K562 (cell line): ENCODE data around the gene SMAP2. TPM values are rescaled to one million over a fixed set of nuclear protein-coding genes. Genes with fewer than 3 reads are reported as not detected.

Source experiments
- ATAC-seq: fragments of 200-7000 bp; cut with Tn5 transposase; 3 replicates; pipeline ENCODE4 v1.9.1; 2020; ENCODE audit warnings: moderate library complexity
- BruUV-seq: library from RNA; stranded (reverse); fragments of 400-500 nt; replicated peaks from 2 replicates; lab custom pipeline; 2021; lab: Mats Ljungman, UMichigan
- CTCF ChIA-PET: fragments of 300-600 bp; formaldehyde crosslinking; extraction: SDS; loops from one replicate; lab custom pipeline; 2021; ENCODE audit warnings: low intra/inter-chr PET ratio; lab: Yijun Ruan, JAX
- POLR2A ChIA-PET: fragments of 300-600, 350-650 bp; sonication (Branson Sonifier 250); formaldehyde crosslinking; extraction: SDS; loops from one replicate; lab custom pipeline; 2021; ENCODE audit warnings: antibody characterized with exemption, inconsistent platforms; lab: Yijun Ruan, JAX
- DNase-seq, 4 experiments: peaks; one replicate each; pipeline versions ENCODE4 v3.0.0 to v3.0.0-alpha.2; 2011 to 2018; ENCODE audit warnings: low spot score in 3 of 4, mixed read lengths in 3 of 4; ENCODE audit errors: extremely low read depth in 1 of 4
- FAIRE-seq: peaks from 2 replicates; lab custom pipeline; 2011; peaks lifted over from hg19 to GRCh38; lab: Jason Lieb, UNC
- H2AFZ ChIP-seq: 2 replicates; pipeline ENCODE4 v1.6.0; 2011; ENCODE audit warnings: low read depth, low read length, control low read depth, inconsistent platforms
- H3K27ac ChIP-seq: fragments of 200-600 bp; 3 replicates; pipeline ENCODE4 v1.8.0; 2011; ENCODE audit warnings: low read depth, mild to moderate bottlenecking, control low read depth, inconsistent platforms, low read length, moderate library complexity, mixed read lengths; ENCODE audit errors: extremely low read depth
- H3K27me3 ChIP-seq, 2 experiments: fragments of 300-600 bp in 1 of 2; 2 replicates in 1 of 2; 3 replicates in 1 of 2; pipeline versions ENCODE4 v1.6.0 to v1.8.0; 2011; ENCODE audit warnings: inconsistent platforms in 2 of 2, low read length in 2 of 2, mild to moderate bottlenecking in 1 of 2, mixed read lengths in 1 of 2, moderate library complexity in 1 of 2; ENCODE audit not compliant: control insufficient read depth in 2 of 2, insufficient read depth in 2 of 2
- H3K36me3 ChIP-seq: fragments of 300-600 bp; 3 replicates; pipeline ENCODE4 v1.8.0; 2011; ENCODE audit warnings: mild to moderate bottlenecking, low read length, inconsistent platforms; ENCODE audit not compliant: control insufficient read depth, insufficient read depth
- H3K4me1 ChIP-seq, 2 experiments: fragments of 200-600 bp in 1 of 2; replicated peaks in 1 of 2; 2 replicates in 1 of 2; 3 replicates in 1 of 2; pipeline versions ENCODE4 v1.5.1 to v1.8.0; 2011; ENCODE audit warnings: inconsistent platforms in 2 of 2, low read length in 2 of 2, mild to moderate bottlenecking in 1 of 2, mixed read lengths in 1 of 2, moderate library complexity in 1 of 2; ENCODE audit not compliant: control insufficient read depth in 2 of 2, insufficient read depth in 2 of 2
- H3K4me2 ChIP-seq: 2 replicates; pipeline ENCODE4 v1.6.1; 2011; ENCODE audit warnings: low read length, control low read depth, inconsistent platforms, mixed read lengths; ENCODE audit not compliant: insufficient read depth
- H3K4me3 ChIP-seq: fragments of 200-600 bp; sonication (generic), shearing (Covaris generic); 2 replicates; pipeline ENCODE4 v1.5.1; 2016; ENCODE audit warnings: control low read depth, inconsistent platforms
- H3K79me2 ChIP-seq: fragments of 200-600 bp; 3 replicates; pipeline ENCODE4 v1.8.0; 2011; ENCODE audit warnings: low read length, inconsistent platforms; ENCODE audit not compliant: control insufficient read depth, insufficient read depth
- H3K9ac ChIP-seq, 2 experiments: 2 replicates each; pipeline versions ENCODE4 v1.6.0 to v1.6.1; 2011; ENCODE audit warnings: low read depth in 2 of 2, low read length in 2 of 2, control low read depth in 1 of 2, inconsistent platforms in 1 of 2, mild to moderate bottlenecking in 1 of 2, mixed read lengths in 1 of 2; ENCODE audit not compliant: insufficient read depth in 1 of 2
- H3K9me1 ChIP-seq: one replicate; pipeline ENCODE4 v1.6.0; 2011; ENCODE audit warnings: inconsistent platforms, mild to moderate bottlenecking, low read length, moderate library complexity; ENCODE audit not compliant: control insufficient read depth, insufficient read depth
- H3K9me3 ChIP-seq: replicated peaks from 2 replicates; pipeline ENCODE4 v1.5.1; 2011; ENCODE audit warnings: low read depth, low read length, inconsistent platforms; ENCODE audit not compliant: control insufficient read depth, insufficient read depth
- H4K20me1 ChIP-seq: replicated peaks from 2 replicates; pipeline ENCODE4 v1.6.1; 2011; ENCODE audit warnings: low read length, inconsistent platforms, mixed read lengths; ENCODE audit not compliant: control insufficient read depth, insufficient read depth
- ARID3A ChIP-seq: IDR thresholded peaks from 2 replicates; pipeline ENCODE4 v1.6.1; 2012; ENCODE audit warnings: low read depth, low read length, improper control_type of control experiment, borderline replicate concordance
- CBFA2T3 ChIP-seq: fragments of 450-650 bp; IDR thresholded peaks from 2 replicates; pipeline ENCODE4 v1.6.1; 2017
- CBX3 ChIP-seq, 2 experiments: IDR thresholded peaks; 1 replicate in 1 of 2; 2 replicates in 1 of 2; pipeline ENCODE4 v1.6.1; 2012; ENCODE audit warnings: inconsistent platforms in 2 of 2, low read length in 2 of 2, borderline replicate concordance in 1 of 2, control low read depth in 1 of 2
- CGGBP1 ChIP-seq: fragments of 250-450 bp; sonication (Bioruptor Pico); IDR thresholded peaks from 2 replicates; pipeline ENCODE4 v1.9.0; 2021; ENCODE audit warnings: mild to moderate bottlenecking
- HDAC8 ChIP-seq: fragments of 450-650 bp; IDR thresholded peaks from 2 replicates; pipeline ENCODE4 v1.6.1; 2016; ENCODE audit warnings: mild to moderate bottlenecking, missing genetic modification characterization, moderate library complexity, missing compliant biosample characterization
- NBN ChIP-seq: fragments of 450-650 bp; IDR thresholded peaks from 2 replicates; pipeline ENCODE4 v1.6.1; 2016; ENCODE audit warnings: low read depth, mild to moderate bottlenecking
- NFIC ChIP-seq: fragments of 450-650 bp; IDR thresholded peaks from 2 replicates; pipeline ENCODE4 v1.6.1; 2017; ENCODE audit warnings: mild to moderate bottlenecking, inconsistent platforms
- NONO ChIP-seq, 2 experiments: fragments of 200-400 bp in 1 of 2; fragments of 450-650 bp in 1 of 2; formaldehyde crosslinking in 1 of 2; IDR thresholded peaks; 2 replicates each; pipeline ENCODE4 v1.6.1; 2017; ENCODE audit warnings: low read depth in 2 of 2, mild to moderate bottlenecking in 2 of 2, moderate library complexity in 2 of 2, low read length in 1 of 2
- NR2F6 ChIP-seq: fragments of 450-650 bp; formaldehyde crosslinking; IDR thresholded peaks from 2 replicates; pipeline ENCODE4 v1.4.0; 2020; ENCODE audit warnings: mild to moderate bottlenecking
- RAD51 ChIP-seq: fragments of 450-650 bp; IDR thresholded peaks from 2 replicates; pipeline ENCODE4 v1.7.1; 2016; ENCODE audit warnings: low read depth, mild to moderate bottlenecking, borderline replicate concordance
- SMARCE1 ChIP-seq: fragments of 450-650 bp; IDR thresholded peaks from 2 replicates; pipeline ENCODE4 v1.7.1; 2016; ENCODE audit warnings: mild to moderate bottlenecking
- SP2 ChIP-seq: IDR thresholded peaks from 2 replicates; pipeline ENCODE4 v1.6.1; 2011; ENCODE audit warnings: mild to moderate bottlenecking, low read depth, low read length, moderate library complexity; ENCODE audit not compliant: poor library complexity, severe bottlenecking; ENCODE audit errors: extremely low read depth
- TCF15 ChIP-seq: fragments of 250-450 bp; sonication (Bioruptor Pico); IDR thresholded peaks from 2 replicates; pipeline ENCODE4 v1.8.0; 2022; ENCODE audit warnings: moderate library complexity, mild to moderate bottlenecking, inconsistent platforms
- ZBTB49 ChIP-seq: sonication (generic); formaldehyde crosslinking; IDR thresholded peaks from 2 replicates; pipeline ENCODE4 v1.8.0; 2022; ENCODE audit warnings: missing genetic modification reagents, mild to moderate bottlenecking, borderline replicate concordance
- ZC3H4 ChIP-seq: sonication (generic); formaldehyde crosslinking; IDR thresholded peaks from 2 replicates; pipeline ENCODE4 v1.9.0; 2021; ENCODE audit warnings: missing genetic modification reagents, borderline replicate concordance
- ZNF79 ChIP-seq: fragments of 250-450 bp; sonication (Bioruptor Pico); IDR thresholded peaks from 2 replicates; pipeline ENCODE4 v1.4.0; 2020; ENCODE audit warnings: low read depth, mild to moderate bottlenecking, moderate library complexity
- WGBS: fragments of 100-300 bp; shearing (Covaris generic); methylation state at CpG from one replicate; pipeline ENCODE4 v1.1.6; 2016; ENCODE audit warnings: low coverage, mixed read lengths; ENCODE audit not compliant: insufficient coverage; ENCODE audit errors: missing lambda C conversion rate; 5-methylcytosine and 5-hydroxymethylcytosine counted together
- in situ Hi-C: fragments of 300-500 bp; cut with MboI; formaldehyde crosslinking; loops from 4 replicates; pipeline ENCODE4 v1.15.0; 2018; ENCODE audit warnings: inconsistent platforms, mixed read lengths
- intact Hi-C: fragments of 100-400 bp; cut with micrococcal nuclease; formaldehyde crosslinking; loops from 2 replicates; pipeline ENCODE4 v1.14.2; 2022
- polyA plus RNA-seq, 8 experiments: library from polyadenylated mRNA; depleted of rRNA in 4 of 8; stranded (reverse) in 5 of 8; unstranded in 3 of 8; fragments of >200 nt; fragmentation: Nextera tagmentation in 2 of 8; fragmentation: Illumina TruSeq in 1 of 8; extraction: Ambion mirVana in 2 of 8; extraction: Trizol in 1 of 8; gene quantifications; 2 replicates each; pipeline versions ENCODE4 v1.2.1 to v1.2.3, GENCODE V29; 2011 to 2014; ENCODE audit warnings: inconsistent platforms in 1 of 8, missing spikeins in 1 of 8
- total RNA-seq, 7 experiments: library from RNA; depleted of rRNA in 6 of 7; stranded (reverse); fragments of >200 nt in 6 of 7; fragmentation: Illumina TruSeq in 2 of 7; extraction: Trizol in 2 of 7; gene quantifications; 2 replicates each; pipeline versions ENCODE4 v1.2.1 to v1.2.3, GENCODE V29; 2011 to 2021; ENCODE audit warnings: low replicate concordance in 1 of 7

Gene SMAP2
- total and polyA plus RNA-seq, 9 of the 15 experiments (the other 6 are each of a cell fraction or from before 2014, with no cell fraction given) = 38.7 to 212 (median 94.1) TPM

GRCh38 chr1:40372658-40373322 is 737 bp upstream of the SMAP2 start:
- FAIRE-seq = no peak
- peak overlapping the region; percentile 95 for H2AFZ ChIP-seq
- ATAC-seq = no peak
- no TSS peak for BruUV-seq
- no peaks in the 10 kb centered on the region for H3K9me3 ChIP-seq
- H3K36me3 ChIP-seq = peaks cover 13% of the 10 kb centered on the region
- H3K4me2 ChIP-seq = peak overlapping the region; percentile 89
- intact Hi-C loops = no loop called here
- no peaks in the 10 kb centered on the region for H4K20me1 ChIP-seq
- peaks cover 47% of the 10 kb centered on the region for H3K79me2 ChIP-seq
- 15% methylated on average over 6 of the region's 6 CpGs for WGBS
- POLR2A ChIA-PET = interaction anchor here (0.6 to 2.9 kb wide), 7 partner anchors 8 to 282 kb away, joined by 3 to 24 read pairs (median 4); no protein-coding TSS in a partner anchor
- peak overlapping the region; percentile 97; the same call in 1 of the 2 replicates for H3K4me3 ChIP-seq
- CTCF ChIA-PET = no interaction called here
- peak overlapping the region; percentile 11 to 41; a peak in 2 of 4 replicates for H3K9ac ChIP-seq
- no peaks in the 10 kb centered on the region for H3K9me1 ChIP-seq
- in situ Hi-C loops = no loop called here
- peak overlapping the region; percentile 71 for H3K27ac ChIP-seq
- no peaks in the 10 kb centered on the region for H3K27me3 ChIP-seq
- peak in 2 of 4 experiments; percentile 33 to 56 for DNase-seq
- H3K4me1 ChIP-seq = peaks cover 15 to 24% of the 10 kb centered on the region in 2 experiments
- TF ChIP-seq RAD51 = no peak
- TF ChIP-seq NFIC = peak; percentile 92
- peak in 1 of 2 experiments; percentile 9; a peak in 1 of 3 replicates for TF ChIP-seq CBX3 (IDR thresholded peaks at IDR 0.05; ENCODE audit: borderline replicate concordance in 1 of 2, low read length in 2 of 2)
- TF ChIP-seq SMARCE1 = no peak
- TF ChIP-seq NR2F6 (CRISPR knock-in tag) = no peak
- TF ChIP-seq ARID3A = 0 out of 2 replicates have a peak, but pooled peaks have one; percentile 6
- no peak for TF ChIP-seq CBFA2T3
- TF ChIP-seq NONO (IDR thresholded peaks at IDR 0.05; ENCODE audit: low read depth in 2 of 2, low read length in 1 of 2) = no peak
- TF ChIP-seq CGGBP1 (CRISPR knock-in tag) = no peak
- no peak for TF ChIP-seq ZNF79 (CRISPR knock-in tag)
- no peak for TF ChIP-seq NBN
- TF ChIP-seq ZC3H4 (CRISPR knock-in tag) = no peak
- no peak for TF ChIP-seq TCF15
- TF ChIP-seq ZBTB49 (CRISPR knock-in tag) = no peak
- no peak for TF ChIP-seq HDAC8 (tag)
- no peak for TF ChIP-seq SP2
